ENCODE results near the gene C4B.
"Not testable (repeated sequence)": the region's sequence is repeated elsewhere in the genome, so short reads cannot be mapped to it uniquely, and the experiment has no call there.

C4B gene

GRCh38 chr6:32014547-32014946, at the start of gene C4B:
TSS of gene C4B (plus strand) at chr6:32014795. CDS start at chr6:32014846, 51 bp downstream.
- not testable (repeated sequence) for H3K4me3 ChIP-seq (ENCODE audit: control insufficient read depth, low read depth, low read length); DNase-seq (ENCODE audit: low read depth)

GRCh38 chr6:31965700-31966099, 48.9 kb upstream of the C4B start:
- H3K4me3 ChIP-seq (ENCODE audit: control insufficient read depth, low read depth, low read length) = no peak overlapping the region
- TF ChIP-seq CTCF (conservative IDR thresholded peaks at IDR 0.05; ENCODE audit: control insufficient read depth, insufficient read depth, low read depth, low read length) = no peak
- no peak for DNase-seq (ENCODE audit: low read depth)

- no peak for DNase-seq (ENCODE audit: low read depth)
- no peak overlapping the region for H3K4me3 ChIP-seq (ENCODE audit: control insufficient read depth, low read depth, low read length)
- no peak for TF ChIP-seq CTCF (conservative IDR thresholded peaks at IDR 0.05; ENCODE audit: control insufficient read depth, insufficient read depth, low read depth, low read length)
Observed at GRCh38 chr6:31966506-31966905, 48.1 kb upstream of the C4B start.

GRCh38 chr6:31966997-31967925, 47.3 kb upstream of the C4B start:
- TF ChIP-seq CTCF (conservative IDR thresholded peaks at IDR 0.05; ENCODE audit: control insufficient read depth, insufficient read depth, low read depth, low read length) = no peak
- DNase-seq (ENCODE audit: low read depth) = no peak
- H3K4me3 ChIP-seq (ENCODE audit: control insufficient read depth, low read depth, low read length) = no peak overlapping the region

- DNase-seq (ENCODE audit: low read depth) = no peak
- TF ChIP-seq CTCF (conservative IDR thresholded peaks at IDR 0.05; ENCODE audit: control insufficient read depth, insufficient read depth, low read depth, low read length) = no peak
- no peak overlapping the region for H3K4me3 ChIP-seq (ENCODE audit: control insufficient read depth, low read depth, low read length)
Observed at GRCh38 chr6:31967926-31968320, 46.7 kb upstream of the C4B start.

GRCh38 chr6:31968326-31968725, 46.3 kb upstream of the C4B start:
- H3K4me3 ChIP-seq (ENCODE audit: control insufficient read depth, low read depth, low read length) = no peak overlapping the region
- DNase-seq (ENCODE audit: low read depth) = no peak
- TF ChIP-seq CTCF (conservative IDR thresholded peaks at IDR 0.05; ENCODE audit: control insufficient read depth, insufficient read depth, low read depth, low read length) = no peak

GRCh38 chr6:31968791-31969711, 45.5 kb upstream of the C4B start:
- no peak for TF ChIP-seq CTCF (conservative IDR thresholded peaks at IDR 0.05; ENCODE audit: control insufficient read depth, insufficient read depth, low read depth, low read length)
- no peak for DNase-seq (ENCODE audit: low read depth)
- H3K4me3 ChIP-seq (ENCODE audit: control insufficient read depth, low read depth, low read length) = no peak overlapping the region
